ENCODE measurements around the gene PRELP.

- TF ChIP-seq CTCF (IDR thresholded peaks at IDR 0.05): no peak
- TF ChIP-seq POLR2A (IDR thresholded peaks at IDR 0.05; ENCODE audit: low read depth): no peak
- TF ChIP-seq EP300 (IDR thresholded peaks at IDR 0.05): no peak
- no peak for TF ChIP-seq POLR2AphosphoS5 (IDR thresholded peaks at IDR 0.05)
These were observed 24.7 kb downstream of the PRELP start for GRCh38 chr1:203500279-203500678.
